ENCODE measurements around the gene SCFD2. TPM values are rescaled to one million over a fixed set of nuclear protein-coding genes. Genes with fewer than 3 reads are reported as not detected.
"Not testable (repeated sequence)": the region's sequence is repeated elsewhere in the genome, so short reads cannot be mapped to it uniquely, and the experiment has no call there.

The SCFD2 gene
- polyA plus RNA-seq, 2 donors = 4.8 to 8.2 TPM

GRCh38 chr4:53346920-53347852, 18.7 kb downstream of the SCFD2 start:
- H3K4me1 ChIP-seq (ENCODE audit: control insufficient read depth in 2 of 2, insufficient read depth in 2 of 2, low read length in 1 of 2) = peaks cover 0 to 4% of the 10 kb centered on the region in 2 donors
- no peaks in the 10 kb centered on the region for H3K27me3 ChIP-seq (ENCODE audit: control insufficient read depth in 1 of 2, insufficient read depth in 2 of 2, low read length in 2 of 2)
- no peak overlapping the region for H3K4me3 ChIP-seq (ENCODE audit: low read depth in 1 of 2, low read length in 2 of 2)
- 39 to 55% methylated on average over 5 of the region's 5 CpGs for WGBS, 2 donors
- H3K27ac ChIP-seq (ENCODE audit: low read depth in 2 of 2, low read length in 1 of 2) = no peak overlapping the region
- peaks cover 0 to 3% of the 10 kb centered on the region in 2 donors for H3K36me3 ChIP-seq (ENCODE audit: control insufficient read depth in 2 of 2, insufficient read depth in 2 of 2, low read length in 1 of 2)
- H3K9me3 ChIP-seq (ENCODE audit: control insufficient read depth in 2 of 2, insufficient read depth in 1 of 2, low read depth in 1 of 2, low read length in 1 of 2) = no peaks in the 10 kb centered on the region

- not testable (repeated sequence) for H3K36me3 ChIP-seq (ENCODE audit: control insufficient read depth in 2 of 2, insufficient read depth in 2 of 2, low read length in 1 of 2); H3K4me1 ChIP-seq (ENCODE audit: control insufficient read depth in 2 of 2, insufficient read depth in 2 of 2, low read length in 1 of 2); H3K4me3 ChIP-seq (ENCODE audit: low read depth in 1 of 2, low read length in 2 of 2); H3K27me3 ChIP-seq (ENCODE audit: control insufficient read depth in 1 of 2, insufficient read depth in 2 of 2, low read length in 2 of 2); H3K9me3 ChIP-seq (ENCODE audit: control insufficient read depth in 2 of 2, insufficient read depth in 1 of 2, low read depth in 1 of 2, low read length in 1 of 2); H3K27ac ChIP-seq (ENCODE audit: low read depth in 2 of 2, low read length in 1 of 2)
- WGBS, 2 donors = 97 to 100% methylated on average over 2 of the region's 2 CpGs
These were observed 19.5 kb downstream of the SCFD2 start for GRCh38 chr4:53346392-53346791.

- H3K9me3 ChIP-seq (ENCODE audit: control insufficient read depth in 2 of 2, insufficient read depth in 1 of 2, low read depth in 1 of 2, low read length in 1 of 2); H3K4me3 ChIP-seq (ENCODE audit: low read depth in 1 of 2, low read length in 2 of 2); H3K27me3 ChIP-seq (ENCODE audit: control insufficient read depth in 1 of 2, insufficient read depth in 2 of 2, low read length in 2 of 2); H3K4me1 ChIP-seq (ENCODE audit: control insufficient read depth in 2 of 2, insufficient read depth in 2 of 2, low read length in 1 of 2); H3K27ac ChIP-seq (ENCODE audit: low read depth in 2 of 2, low read length in 1 of 2); H3K36me3 ChIP-seq (ENCODE audit: control insufficient read depth in 2 of 2, insufficient read depth in 2 of 2, low read length in 1 of 2): not testable (repeated sequence)
- 94 to 95% methylated on average over 12 of the region's 12 CpGs for WGBS, 2 donors
These were observed 25.7 kb downstream of the SCFD2 start for GRCh38 chr4:53340145-53340544.

DNA sequence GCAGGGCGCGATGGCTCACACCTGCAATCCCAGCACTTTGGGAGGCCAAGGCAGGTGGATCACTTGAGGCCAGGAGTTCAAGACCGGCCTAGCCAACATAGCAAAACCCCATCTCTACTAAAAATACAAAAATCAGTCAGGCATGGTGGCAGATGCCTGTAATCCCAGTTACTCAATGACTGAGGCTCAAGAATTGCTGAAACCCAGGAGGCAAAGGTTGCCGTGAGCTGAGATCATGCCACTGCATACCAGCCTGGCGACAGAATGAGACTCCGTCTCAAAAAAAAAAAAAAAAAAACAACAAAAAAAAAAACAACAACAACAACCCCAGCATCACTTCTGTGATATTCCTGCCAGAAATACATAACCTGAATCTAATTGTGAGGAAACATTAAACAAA, 30.9 kb downstream of the SCFD2 start:
- H3K27me3 ChIP-seq (ENCODE audit: control insufficient read depth in 1 of 2, insufficient read depth in 2 of 2, low read length in 2 of 2); H3K27ac ChIP-seq (ENCODE audit: low read depth in 2 of 2, low read length in 1 of 2); H3K9me3 ChIP-seq (ENCODE audit: control insufficient read depth in 2 of 2, insufficient read depth in 1 of 2, low read depth in 1 of 2, low read length in 1 of 2); H3K4me3 ChIP-seq (ENCODE audit: low read depth in 1 of 2, low read length in 2 of 2); H3K4me1 ChIP-seq (ENCODE audit: control insufficient read depth in 2 of 2, insufficient read depth in 2 of 2, low read length in 1 of 2); H3K36me3 ChIP-seq (ENCODE audit: control insufficient read depth in 2 of 2, insufficient read depth in 2 of 2, low read length in 1 of 2): not testable (repeated sequence)
- 95 to 97% methylated on average over 6 of the region's 6 CpGs for WGBS, 2 donors

GRCh38 chr4:53326535-53326934, 39.3 kb downstream of the SCFD2 start:
- H3K36me3 ChIP-seq (ENCODE audit: control insufficient read depth in 2 of 2, insufficient read depth in 2 of 2, low read length in 1 of 2) = no peaks in the 10 kb centered on the region
- 85 to 88% methylated on average over 3 of the region's 3 CpGs for WGBS, 2 donors
- no peaks in the 10 kb centered on the region for H3K27me3 ChIP-seq (ENCODE audit: control insufficient read depth in 1 of 2, insufficient read depth in 2 of 2, low read length in 2 of 2)
- no peak overlapping the region for H3K4me3 ChIP-seq (ENCODE audit: low read depth in 1 of 2, low read length in 2 of 2)
- H3K27ac ChIP-seq (ENCODE audit: low read depth in 2 of 2, low read length in 1 of 2) = no peak overlapping the region
- H3K9me3 ChIP-seq (ENCODE audit: control insufficient read depth in 2 of 2, insufficient read depth in 1 of 2, low read depth in 1 of 2, low read length in 1 of 2) = no peaks in the 10 kb centered on the region
- H3K4me1 ChIP-seq (ENCODE audit: control insufficient read depth in 2 of 2, insufficient read depth in 2 of 2, low read length in 1 of 2) = no peaks in the 10 kb centered on the region

GRCh38 chr4:53322696-53323095, 43.2 kb downstream of the SCFD2 start:
- Histone ChIP-seq H3K4me3 (ENCODE audit: low read depth in 1 of 2, low read length in 2 of 2) (no peak overlapping the region), H3K27me3 (ENCODE audit: control insufficient read depth in 1 of 2, insufficient read depth in 2 of 2, low read length in 2 of 2) (no peaks in the 10 kb centered on the region)

DNA sequence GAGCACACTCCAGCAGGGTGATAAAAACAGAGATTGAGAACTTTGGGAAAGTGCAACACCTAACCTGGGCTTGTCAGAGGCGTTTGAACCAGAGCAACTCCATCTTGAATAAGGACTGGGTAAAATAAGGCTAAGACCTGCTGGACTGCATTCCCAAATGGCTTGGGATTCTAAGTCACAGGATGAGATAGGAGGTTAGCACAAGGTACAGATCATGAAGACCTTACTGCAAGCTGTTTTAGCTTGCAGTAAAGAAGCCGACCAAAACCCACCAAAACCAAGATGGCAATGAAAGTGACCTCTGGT, 43.9 kb downstream of the SCFD2 start:
- 88 to 91% methylated on average over 2 of the region's 2 CpGs for WGBS, 2 donors
- no peak overlapping the region for H3K27ac ChIP-seq (ENCODE audit: low read depth in 2 of 2, low read length in 1 of 2)
- H3K9me3 ChIP-seq (ENCODE audit: control insufficient read depth in 2 of 2, insufficient read depth in 1 of 2, low read depth in 1 of 2, low read length in 1 of 2) = no peaks in the 10 kb centered on the region
- no peaks in the 10 kb centered on the region for H3K36me3 ChIP-seq (ENCODE audit: control insufficient read depth in 2 of 2, insufficient read depth in 2 of 2, low read length in 1 of 2)
- H3K4me1 ChIP-seq (ENCODE audit: control insufficient read depth in 2 of 2, insufficient read depth in 2 of 2, low read length in 1 of 2) = no peaks in the 10 kb centered on the region
- H3K27me3 ChIP-seq (ENCODE audit: control insufficient read depth in 1 of 2, insufficient read depth in 2 of 2, low read length in 2 of 2) = no peaks in the 10 kb centered on the region
- H3K4me3 ChIP-seq (ENCODE audit: low read depth in 1 of 2, low read length in 2 of 2) = no peak overlapping the region

More at GRCh38 chr4:53322696-53323095, 43.2 kb downstream of the SCFD2 start:
- Histone ChIP-seq H3K36me3 (ENCODE audit: control insufficient read depth in 2 of 2, insufficient read depth in 2 of 2, low read length in 1 of 2) (no peaks in the 10 kb centered on the region), H3K9me3 (ENCODE audit: control insufficient read depth in 2 of 2, insufficient read depth in 1 of 2, low read depth in 1 of 2, low read length in 1 of 2) (no peaks in the 10 kb centered on the region), H3K4me1 (ENCODE audit: control insufficient read depth in 2 of 2, insufficient read depth in 2 of 2, low read length in 1 of 2) (no peaks in the 10 kb centered on the region), H3K27ac (ENCODE audit: low read depth in 2 of 2, low read length in 1 of 2) (no peak overlapping the region)

- no peak overlapping the region for H3K4me3 ChIP-seq (ENCODE audit: low read depth in 1 of 2, low read length in 2 of 2)
- H3K36me3 ChIP-seq (ENCODE audit: control insufficient read depth in 2 of 2, insufficient read depth in 2 of 2, low read length in 1 of 2) = no peaks in the 10 kb centered on the region
- no peaks in the 10 kb centered on the region for H3K9me3 ChIP-seq (ENCODE audit: control insufficient read depth in 2 of 2, insufficient read depth in 1 of 2, low read depth in 1 of 2, low read length in 1 of 2)
- H3K4me1 ChIP-seq (ENCODE audit: control insufficient read depth in 2 of 2, insufficient read depth in 2 of 2, low read length in 1 of 2) = no peaks in the 10 kb centered on the region
- WGBS, 2 donors = 56 to 59% methylated on average over 3 of the region's 3 CpGs
- no peak overlapping the region for H3K27ac ChIP-seq (ENCODE audit: low read depth in 2 of 2, low read length in 1 of 2)
- H3K27me3 ChIP-seq (ENCODE audit: control insufficient read depth in 1 of 2, insufficient read depth in 2 of 2, low read length in 2 of 2) = no peaks in the 10 kb centered on the region
These were observed 44.5 kb downstream of the SCFD2 start for GRCh38 chr4:53321151-53321983.

- H3K27me3 ChIP-seq (ENCODE audit: control insufficient read depth in 1 of 2, insufficient read depth in 2 of 2, low read length in 2 of 2) = no peaks in the 10 kb centered on the region
- H3K4me3 ChIP-seq (ENCODE audit: low read depth in 1 of 2, low read length in 2 of 2) = no peak overlapping the region
- H3K36me3 ChIP-seq (ENCODE audit: control insufficient read depth in 2 of 2, insufficient read depth in 2 of 2, low read length in 1 of 2) = no peaks in the 10 kb centered on the region
- H3K4me1 ChIP-seq (ENCODE audit: control insufficient read depth in 2 of 2, insufficient read depth in 2 of 2, low read length in 1 of 2) = no peaks in the 10 kb centered on the region
- H3K27ac ChIP-seq (ENCODE audit: low read depth in 2 of 2, low read length in 1 of 2) = no peak overlapping the region
- 58 to 62% methylated on average over 1 of the region's 1 CpG for WGBS, 2 donors
- no peaks in the 10 kb centered on the region for H3K9me3 ChIP-seq (ENCODE audit: control insufficient read depth in 2 of 2, insufficient read depth in 1 of 2, low read depth in 1 of 2, low read length in 1 of 2)
These were observed 50.6 kb downstream of the SCFD2 start for GRCh38 chr4:53315300-53315699.

All from esophagus (tissue), 2 donors.